A673 (cell line): ENCODE data around the gene SLC17A7. TPM values are rescaled to one million over a fixed set of nuclear protein-coding genes. Genes with fewer than 3 reads are reported as not detected.

Source experiments
- BruUV-seq: library from RNA; stranded (reverse); fragments of 400-500 nt; replicated peaks from 2 replicates; lab custom pipeline; 2021; lab: Mats Ljungman, UMichigan
- CTCF ChIA-PET: fragments of 300-600 bp; sonication (Branson Sonifier 250); formaldehyde crosslinking; loops from one replicate; lab custom pipeline; 2022; ENCODE audit warnings: antibody characterized with exemption; lab: Charles Lee
- POLR2A ChIA-PET: fragments of 300-600 bp; sonication (Branson Sonifier 250); formaldehyde crosslinking; loops from one replicate; lab custom pipeline; 2022; ENCODE audit warnings: antibody characterized with exemption; ENCODE audit not compliant: low non-redundant PET; lab: Charles Lee
- DNase-seq: peaks from one replicate; pipeline ENCODE4 v3.0.0-alpha.2; 2015; ENCODE audit warnings: low spot score
- H3K27ac ChIP-seq: fragments of 200-600 bp; sonication (generic); 2 replicates; pipeline ENCODE4 v1.5.1; 2016; ENCODE audit warnings: mixed run types, low read depth, mild to moderate bottlenecking, mixed read lengths, antibody characterized with exemption, low read length; ENCODE audit not compliant: poor library complexity, severe bottlenecking
- H3K27me3 ChIP-seq: fragments of 200-600 bp; sonication (generic); replicated peaks from 2 replicates; pipeline ENCODE4 v1.6.1; 2017; ENCODE audit warnings: mixed run types, low read depth, mild to moderate bottlenecking, mixed read lengths, antibody characterized with exemption, low read length; ENCODE audit not compliant: insufficient read depth, poor library complexity
- H3K36me3 ChIP-seq: fragments of 200-600 bp; sonication (generic); 2 replicates; pipeline ENCODE4 v1.6.1; 2016; ENCODE audit warnings: mixed run types, mild to moderate bottlenecking, mixed read lengths, antibody characterized with exemption, low read length; ENCODE audit not compliant: insufficient read depth, poor library complexity, severe bottlenecking
- H3K4me1 ChIP-seq: fragments of 200-600 bp; sonication (generic); 2 replicates; pipeline ENCODE4 v1.6.1; 2017; ENCODE audit warnings: mixed run types, mild to moderate bottlenecking, mixed read lengths, antibody characterized with exemption, low read length; ENCODE audit not compliant: insufficient read depth, poor library complexity, severe bottlenecking
- H3K4me3 ChIP-seq: fragments of 200-600 bp; sonication (generic); 2 replicates; pipeline ENCODE4 v1.5.1; 2016; ENCODE audit warnings: low read depth, mixed run types, mild to moderate bottlenecking, mixed read lengths, low read length; ENCODE audit not compliant: poor library complexity, severe bottlenecking
- H3K9me3 ChIP-seq: fragments of 200-600 bp; sonication (generic); 2 replicates; pipeline ENCODE4 v1.6.1; 2016; ENCODE audit warnings: mixed run types, low read depth, mild to moderate bottlenecking, mixed read lengths, antibody characterized with exemption, low read length; ENCODE audit not compliant: poor library complexity, severe bottlenecking
- CTCF ChIP-seq: fragments of 300-800, 200-600 bp; sonication (generic); conservative IDR thresholded peaks from 2 replicates; pipeline ENCODE4 v1.5.1; 2017; ENCODE audit warnings: low read depth, mild to moderate bottlenecking, antibody characterized with exemption, low read length, moderate library complexity, mixed read lengths
- EZH2 ChIP-seq: fragments of 200-600 bp; sonication (generic); IDR thresholded peaks from 2 replicates; pipeline ENCODE4 v1.6.1; 2017; ENCODE audit warnings: borderline replicate concordance, low read depth, mild to moderate bottlenecking, mixed read lengths, antibody characterized with exemption, low read length; ENCODE audit not compliant: poor library complexity, severe bottlenecking
- intact Hi-C: fragments of 100-400 bp; cut with micrococcal nuclease; formaldehyde crosslinking; loops from one replicate; pipeline ENCODE4 v1.10.0; 2022; ENCODE audit not compliant: unreplicated experiment
- total RNA-seq: library from RNA; stranded (reverse); gene quantifications from 2 replicates; pipeline ENCODE4 v1.2.3, GENCODE V29; 2021

SLC17A7 gene
- total RNA-seq, 1 experiment from 2014 or later = 1.7 TPM

GRCh38 chr19:49382639-49383038 lies 58.7 kb downstream of the SLC17A7 start:
- Histone ChIP-seq H3K36me3 (no peaks in the 10 kb centered on the region), H3K27me3 (no peaks in the 10 kb centered on the region), H3K9me3 (peaks cover 10% of the 10 kb centered on the region), H3K4me1 (no peaks in the 10 kb centered on the region), H3K4me3 (no peak overlapping the region), H3K27ac (no peak overlapping the region)
- POLR2A ChIA-PET = no interaction called here
- no peak for DNase-seq
- CTCF ChIA-PET = no interaction called here
- intact Hi-C loops = no loop called here
- TF ChIP-seq EZH2 = no peak
- no peak for TF ChIP-seq CTCF
- no TSS peak for BruUV-seq

GRCh38 chr19:49380391-49380790 lies 60.9 kb downstream of the SLC17A7 start:
- H3K27ac ChIP-seq = no peak overlapping the region
- H3K27me3 ChIP-seq = no peaks in the 10 kb centered on the region
- peaks cover 10% of the 10 kb centered on the region for H3K9me3 ChIP-seq
- POLR2A ChIA-PET = no interaction called here
- H3K4me3 ChIP-seq = no peak overlapping the region
- no peak for DNase-seq
- no peaks in the 10 kb centered on the region for H3K36me3 ChIP-seq
- CTCF ChIA-PET = no interaction called here
- TF ChIP-seq CTCF (no peak), EZH2 (no peak)
- H3K4me1 ChIP-seq = no peaks in the 10 kb centered on the region
- intact Hi-C loops = no loop called here
- no TSS peak for BruUV-seq

Other genes with a start within 250 kb of the SLC17A7 start
- 3.7 and 4.4 TPM in 2 replicates for gene SLC6A16, start 116.3 kb downstream of the SLC17A7 start, total RNA-seq
- gene CD37, start 106.1 kb downstream of the SLC17A7 start, total RNA-seq = not detected in 2 replicates
- 121 and 125 TPM in 2 replicates for gene TEAD2, start 79.1 kb downstream of the SLC17A7 start, total RNA-seq
- 1.2 and 1.6 TPM in 2 replicates for gene DKKL1, start 77.7 kb downstream of the SLC17A7 start, total RNA-seq
- 0.37 TPM in 1 of 2 replicates, not detected in the other for gene KASH5, start 53.3 kb downstream of the SLC17A7 start, total RNA-seq
- gene PTH2, start 18.1 kb downstream of the SLC17A7 start, total RNA-seq = not detected in 2 replicates
- gene GFY, start 16.1 kb downstream of the SLC17A7 start, total RNA-seq = not detected in 2 replicates
- gene PIH1D1, start 10.3 kb upstream of the SLC17A7 start, total RNA-seq = 122 and 131 TPM in 2 replicates
- 22.6 and 23.2 TPM in 2 replicates for gene ALDH16A1, start 11.7 kb upstream of the SLC17A7 start, total RNA-seq
- 6.5 and 6.9 TPM in 2 replicates for gene FLT3LG, start 32.7 kb upstream of the SLC17A7 start, total RNA-seq
- 2,390 and 2,393 TPM in 2 replicates for gene RPL13A, start 46.1 kb upstream of the SLC17A7 start, total RNA-seq
- gene RPS11, start 54.9 kb upstream of the SLC17A7 start, total RNA-seq = 2,088 and 2,093 TPM in 2 replicates
- 396 and 482 TPM in 2 replicates for gene FCGRT, start 71.1 kb upstream of the SLC17A7 start, total RNA-seq
- gene RCN3, start 86.5 kb upstream of the SLC17A7 start, total RNA-seq = 82.9 and 95.3 TPM in 2 replicates
- 169 and 178 TPM in 2 replicates for gene NOSIP, start 139.0 kb upstream of the SLC17A7 start, total RNA-seq
- 1.5 and 1.9 TPM in 2 replicates for gene PRRG2, start 139.8 kb upstream of the SLC17A7 start, total RNA-seq
- gene PRR12, start 149.7 kb upstream of the SLC17A7 start, total RNA-seq = 51.4 and 54.0 TPM in 2 replicates
- gene RRAS, start 198.6 kb upstream of the SLC17A7 start, total RNA-seq = 27.6 and 32.4 TPM in 2 replicates
- 92.7 and 98.2 TPM in 2 replicates for gene SCAF1, start 200.7 kb upstream of the SLC17A7 start, total RNA-seq
- 81.7 and 88.0 TPM in 2 replicates for gene IRF3, start 224.3 kb upstream of the SLC17A7 start, total RNA-seq
- gene BCL2L12, start 224.4 kb upstream of the SLC17A7 start, total RNA-seq = 97.4 and 99.1 TPM in 2 replicates
- gene PRMT1, start 235.7 kb upstream of the SLC17A7 start, total RNA-seq = 523 and 536 TPM in 2 replicates
- 4.3 TPM in 2 replicates for gene ADM5, start 248.1 kb upstream of the SLC17A7 start, total RNA-seq
- gene CPT1C, start 249.6 kb upstream of the SLC17A7 start, total RNA-seq = 23.3 and 30.0 TPM in 2 replicates